Activated T-helper 2 cell treated with anti-CD3 and anti-CD28 coated beads, Interferon-gamma antibody, Interleukin-2, Interleukin-4, amounts not matched to agents 10 μg/mL and 5 μg/mL and 100 μg/mL, durations not matched to agents 14 hours and 24 hours and 36 hours (primary cell): Measurements from ENCODE around the gene NT5M. TPM values are rescaled to one million over a fixed set of nuclear protein-coding genes. Genes with fewer than 3 reads are reported as not detected.
"Not testable (repeated sequence)": the region's sequence is repeated elsewhere in the genome, so short reads cannot be mapped to it uniquely, and the experiment has no call there.

Experiments used
- DNase-seq: peaks from one replicate; pipeline ENCODE4 v3.0.0; 2021; ENCODE audit warnings: low spot score
- H3K27ac Mint-ChIP-seq: one replicate; pipeline ENCODE4 v1.8.0; 2021; ENCODE audit warnings: mixed read lengths
- H3K27me3 Mint-ChIP-seq: one replicate; pipeline ENCODE4 v1.8.0; 2021; ENCODE audit warnings: low read depth, mixed read lengths
- H3K36me3 Mint-ChIP-seq: one replicate; pipeline ENCODE4 v1.8.0; 2021; ENCODE audit warnings: low read depth, mixed read lengths
- H3K4me1 Mint-ChIP-seq: one replicate; pipeline ENCODE4 v1.8.0; 2021; ENCODE audit warnings: low read depth, mixed read lengths
- H3K4me3 Mint-ChIP-seq: one replicate; pipeline ENCODE4 v1.8.0; 2021; ENCODE audit warnings: low read depth, mild to moderate bottlenecking, moderate library complexity, mixed read lengths
- H3K9me3 Mint-ChIP-seq: one replicate; pipeline ENCODE4 v1.8.0; 2021; ENCODE audit warnings: mixed read lengths
- intact Hi-C: fragments of 100-400 bp; cut with micrococcal nuclease; formaldehyde crosslinking; loops from one replicate; pipeline ENCODE4 v1.15.1; 2023
- total RNA-seq: library from RNA; stranded (reverse); gene quantifications from 2 replicates; pipeline ENCODE4 v1.2.3, GENCODE V29; 2022

The NT5M gene
- total RNA-seq, 1 donor from 2014 or later = 8.1 TPM

DNA sequence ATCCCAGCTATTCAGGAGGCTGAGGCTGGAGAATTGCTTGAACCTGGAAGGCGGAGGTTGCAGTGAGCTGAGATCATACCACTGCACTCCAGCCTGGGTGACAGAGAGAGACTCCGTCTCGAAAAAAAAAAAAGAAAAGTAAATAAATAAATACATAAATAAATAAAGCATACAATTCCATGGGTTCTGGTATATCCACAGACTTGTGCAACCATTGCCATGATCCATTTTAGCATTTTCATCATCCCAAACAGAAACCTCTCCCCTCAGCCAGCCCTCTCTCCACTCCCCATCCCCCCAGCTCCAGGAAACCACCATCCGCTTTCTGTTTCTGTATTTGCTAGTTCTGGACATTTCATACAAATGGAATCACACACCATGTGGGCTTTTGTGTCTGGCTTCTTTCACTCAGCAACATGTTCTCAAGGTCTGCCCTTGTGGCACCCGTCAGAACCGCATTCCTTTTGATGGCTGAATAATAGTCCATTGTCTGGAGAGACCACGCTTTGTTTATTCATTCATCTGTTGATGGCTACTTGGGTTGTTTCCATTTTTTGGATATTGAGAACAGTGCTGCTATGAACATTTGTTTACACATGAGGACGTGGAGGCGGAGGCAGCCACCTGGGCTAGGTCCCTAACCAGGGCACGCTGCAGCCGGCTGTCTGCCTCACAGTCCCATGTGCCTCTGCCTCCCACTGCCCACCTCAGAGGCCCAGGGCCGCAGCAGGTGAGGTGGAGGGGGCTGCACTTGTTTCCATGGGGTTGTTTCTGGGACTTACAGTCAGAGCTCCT lies 76.2 kb downstream of the NT5M start:
- H3K9me3 Mint-ChIP-seq = no peaks in the 10 kb centered on the region
- H3K4me1 Mint-ChIP-seq = no peaks in the 10 kb centered on the region
- intact Hi-C loops = no loop called here
- no peak for DNase-seq
- H3K27me3 Mint-ChIP-seq = no peaks in the 10 kb centered on the region
- no peaks in the 10 kb centered on the region for H3K36me3 Mint-ChIP-seq
- H3K27ac Mint-ChIP-seq = no peak overlapping the region
- H3K4me3 Mint-ChIP-seq = no peak overlapping the region

DNA sequence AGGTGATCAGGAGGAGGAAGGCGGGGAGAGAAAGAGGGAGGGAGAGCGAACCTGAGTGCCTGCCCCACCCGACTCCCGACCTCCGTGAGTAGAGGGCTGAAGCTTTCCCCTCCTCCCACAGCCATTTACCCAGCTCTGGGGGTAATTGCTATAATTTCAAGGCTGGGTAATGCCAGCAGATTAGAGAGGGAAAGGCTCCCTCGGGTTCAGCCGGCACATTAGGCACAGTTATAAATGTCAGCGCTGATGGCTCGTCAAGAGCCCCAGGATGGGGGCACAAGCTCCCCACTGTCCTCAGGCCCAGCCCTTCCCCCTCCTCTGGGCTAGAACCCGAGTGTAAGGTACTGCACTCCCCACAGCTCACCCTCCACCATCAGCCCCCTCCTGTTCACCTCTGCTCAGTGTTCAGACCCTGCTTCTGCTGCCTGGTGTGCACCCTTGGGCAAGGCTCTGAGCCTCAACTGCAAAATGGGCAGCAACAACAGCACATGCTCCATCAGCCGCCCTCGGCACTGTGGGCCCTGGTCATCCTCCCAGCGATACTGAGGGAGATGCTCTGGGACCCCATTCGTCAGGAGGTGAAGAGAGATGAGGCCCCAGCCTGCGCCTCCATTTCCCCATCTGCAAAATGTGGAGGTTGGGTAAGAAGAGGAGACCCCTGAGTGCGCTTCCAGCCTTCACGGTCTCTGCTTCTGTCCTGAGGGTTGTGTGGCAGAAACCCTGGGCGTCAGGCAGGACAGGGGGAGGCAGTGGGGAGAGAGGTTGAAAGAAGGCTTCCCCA lies 77.2 kb downstream of the NT5M start:
- no peaks in the 10 kb centered on the region for H3K9me3 Mint-ChIP-seq
- no peak overlapping the region for H3K27ac Mint-ChIP-seq
- intact Hi-C loops = no loop called here
- H3K4me3 Mint-ChIP-seq = no peak overlapping the region
- no peaks in the 10 kb centered on the region for H3K36me3 Mint-ChIP-seq
- no peaks in the 10 kb centered on the region for H3K4me1 Mint-ChIP-seq
- H3K27me3 Mint-ChIP-seq = no peaks in the 10 kb centered on the region
- no peak for DNase-seq

DNA sequence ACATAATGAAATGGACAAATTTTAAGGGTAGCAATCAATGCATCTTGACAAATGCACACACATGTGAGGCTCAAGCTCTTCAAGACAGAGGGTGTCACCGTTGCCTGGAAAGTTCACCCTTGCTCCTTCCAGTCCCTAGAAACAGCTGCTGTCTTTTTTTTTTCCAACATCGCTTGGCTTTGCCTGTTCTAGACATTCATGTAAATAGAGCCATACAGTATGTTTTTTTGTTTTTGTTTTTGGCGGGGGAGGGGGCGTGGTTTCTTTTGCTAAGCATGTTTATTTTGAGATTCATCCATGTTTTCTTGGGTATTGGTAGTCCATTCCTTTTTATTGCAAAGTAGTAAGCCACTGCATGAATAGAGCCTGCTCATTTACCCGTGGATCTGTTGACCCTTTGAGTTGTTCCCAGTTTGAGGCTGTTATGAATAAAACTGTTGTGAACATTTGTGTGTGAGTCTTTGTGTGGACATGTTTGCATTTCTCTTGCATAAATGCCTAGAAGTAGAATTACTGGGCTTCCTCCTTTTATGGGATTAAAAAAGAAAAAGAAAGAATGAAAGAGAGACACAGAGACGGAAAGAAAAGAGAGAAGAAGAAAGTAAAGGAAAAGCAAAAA lies 78.4 kb downstream of the NT5M start:
- H3K4me3 Mint-ChIP-seq = no peak overlapping the region
- intact Hi-C loops = no loop called here
- H3K27ac Mint-ChIP-seq = no peak overlapping the region
- H3K9me3 Mint-ChIP-seq = no peaks in the 10 kb centered on the region
- H3K36me3 Mint-ChIP-seq = no peaks in the 10 kb centered on the region
- DNase-seq = no peak
- no peaks in the 10 kb centered on the region for H3K27me3 Mint-ChIP-seq
- no peaks in the 10 kb centered on the region for H3K4me1 Mint-ChIP-seq

DNA sequence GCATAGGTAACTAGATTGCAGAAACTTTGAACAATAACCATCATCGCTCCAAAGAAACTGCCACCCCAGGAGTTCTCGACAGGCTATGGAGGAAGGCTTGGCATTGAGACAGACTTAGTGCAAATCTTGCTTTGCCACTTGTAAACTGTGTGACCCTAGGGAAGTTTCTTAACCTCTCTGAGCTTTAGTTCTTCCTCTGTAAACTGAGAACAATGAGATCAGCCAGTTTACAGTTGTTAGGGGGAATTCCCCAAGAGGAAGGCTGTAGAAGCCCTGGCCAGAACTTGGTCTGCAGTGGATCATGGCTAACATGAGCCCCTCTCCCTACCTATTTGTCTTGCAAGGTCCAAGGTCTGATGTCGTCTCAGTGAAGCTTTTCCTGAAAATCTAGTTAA lies 78.9 kb downstream of the NT5M start:
- H3K27me3 Mint-ChIP-seq = no peaks in the 10 kb centered on the region
- H3K4me1 Mint-ChIP-seq = no peaks in the 10 kb centered on the region
- H3K36me3 Mint-ChIP-seq = no peaks in the 10 kb centered on the region
- DNase-seq = no peak
- no peak overlapping the region for H3K4me3 Mint-ChIP-seq
- H3K27ac Mint-ChIP-seq = no peak overlapping the region
- H3K9me3 Mint-ChIP-seq = no peaks in the 10 kb centered on the region
- intact Hi-C loops = no loop called here

DNA sequence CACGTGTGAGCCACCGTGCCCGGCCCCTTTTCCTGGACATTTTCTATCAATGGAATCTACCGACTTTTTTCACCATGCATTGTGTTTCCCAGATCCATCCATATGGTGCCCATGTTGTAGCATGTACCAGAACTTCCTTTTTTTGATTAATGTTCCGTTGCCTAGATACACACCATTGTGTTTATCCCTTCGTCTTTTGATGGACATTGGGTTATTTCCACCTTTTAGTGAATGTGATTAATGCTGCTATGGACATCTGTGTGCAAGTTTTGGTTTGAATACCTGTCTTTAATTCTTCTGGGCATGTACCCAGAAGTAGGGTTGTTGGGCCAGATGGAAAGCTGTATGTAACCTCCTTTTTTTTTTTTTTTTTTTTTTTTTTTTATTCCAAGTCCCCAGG lies 79.8 kb downstream of the NT5M start:
- H3K36me3 Mint-ChIP-seq = no peaks in the 10 kb centered on the region
- H3K27ac Mint-ChIP-seq = no peak overlapping the region
- H3K9me3 Mint-ChIP-seq = no peaks in the 10 kb centered on the region
- no peaks in the 10 kb centered on the region for H3K27me3 Mint-ChIP-seq
- no peak overlapping the region for H3K4me3 Mint-ChIP-seq
- intact Hi-C loops = no loop called here
- no peaks in the 10 kb centered on the region for H3K4me1 Mint-ChIP-seq
- no peak for DNase-seq

DNA sequence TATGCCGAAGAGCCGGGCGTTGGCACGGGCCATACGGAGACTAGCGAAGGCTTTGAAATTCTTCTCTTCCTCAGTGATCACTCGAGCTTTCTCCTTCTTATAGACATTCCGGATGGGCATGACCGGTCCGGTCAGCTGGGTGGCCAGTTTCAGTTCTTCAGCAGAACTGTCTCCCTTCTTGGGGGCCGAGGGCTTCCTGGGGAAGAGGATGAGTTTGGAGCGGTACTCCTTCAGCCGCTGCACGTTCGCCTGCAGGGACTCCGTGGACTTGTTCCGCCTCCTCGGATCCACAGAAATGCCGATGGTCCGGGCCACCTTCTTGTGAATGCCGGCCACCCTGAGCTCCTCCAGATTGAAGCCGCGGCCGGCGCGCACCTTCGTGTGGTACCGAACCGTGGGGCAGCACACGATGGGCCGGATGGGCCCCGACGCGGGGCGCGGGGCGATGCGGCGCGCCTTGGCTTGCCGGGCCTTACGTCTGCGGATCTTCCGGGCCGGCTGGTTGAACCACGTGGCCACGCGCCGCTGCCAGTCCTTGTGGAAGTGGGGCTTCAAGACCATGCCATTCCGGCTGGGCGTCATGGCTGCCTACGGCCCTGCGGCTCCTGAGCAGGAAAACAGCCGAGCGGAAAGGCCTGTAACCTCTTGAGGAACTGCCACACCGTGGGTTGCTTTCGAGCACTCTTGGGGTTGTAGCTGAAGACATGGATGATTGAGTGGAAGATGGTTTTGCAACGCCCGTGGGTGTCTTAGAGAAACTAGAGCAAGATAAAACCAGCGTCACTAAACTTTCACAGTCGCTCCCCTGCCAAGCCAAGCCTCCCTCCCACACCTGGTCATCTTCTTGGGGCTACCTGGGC lies 80.5 kb downstream of the NT5M start:
- H3K4me1 Mint-ChIP-seq, H3K4me3 Mint-ChIP-seq, H3K27me3 Mint-ChIP-seq, H3K36me3 Mint-ChIP-seq, intact Hi-C loops, H3K27ac Mint-ChIP-seq, DNase-seq, H3K9me3 Mint-ChIP-seq: not testable (repeated sequence)

DNA sequence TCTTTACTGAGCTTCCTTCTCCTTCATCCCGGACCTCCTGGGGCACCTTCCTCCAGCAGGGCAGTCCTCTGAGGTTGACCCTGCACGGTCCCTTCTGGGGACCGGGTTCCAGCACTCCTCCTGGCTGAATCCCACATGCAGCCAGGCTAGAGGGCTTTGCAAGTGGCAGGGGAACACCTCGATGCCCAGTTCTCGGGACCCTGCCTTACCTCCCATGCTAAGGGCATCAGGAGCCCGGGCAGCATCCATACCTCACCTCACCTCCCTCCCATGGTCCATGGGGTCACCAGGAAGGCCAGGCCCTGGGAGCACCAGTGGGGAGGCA lies 81.1 kb downstream of the NT5M start:
- intact Hi-C loops = no loop called here
- DNase-seq = no peak
- Mint-ChIP-seq H3K27ac (no peak overlapping the region), H3K4me3 (no peak overlapping the region), H3K4me1 (no peaks in the 10 kb centered on the region), H3K36me3 (no peaks in the 10 kb centered on the region), H3K27me3 (no peaks in the 10 kb centered on the region), H3K9me3 (no peaks in the 10 kb centered on the region)

DNA sequence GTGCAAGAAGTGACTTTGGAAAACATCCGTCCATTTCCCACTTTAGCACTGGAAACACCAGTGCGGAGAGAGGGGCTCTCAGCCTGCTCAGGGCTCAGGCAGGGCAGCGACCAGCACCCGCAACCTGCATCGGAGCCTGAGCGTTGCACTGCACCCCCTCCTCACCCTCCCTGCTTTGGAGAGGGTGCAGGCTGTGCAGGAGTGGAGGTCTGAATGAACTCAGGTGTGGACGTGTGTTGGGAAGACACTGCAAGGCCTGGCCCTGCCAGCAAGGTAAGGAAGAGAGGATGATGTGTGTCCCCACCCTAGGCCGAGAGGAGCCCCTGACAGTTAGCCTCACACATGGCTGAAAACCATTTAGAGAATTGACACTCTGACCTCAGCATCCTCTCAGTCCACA lies 81.8 kb downstream of the NT5M start:
- no peak for DNase-seq

DNA sequence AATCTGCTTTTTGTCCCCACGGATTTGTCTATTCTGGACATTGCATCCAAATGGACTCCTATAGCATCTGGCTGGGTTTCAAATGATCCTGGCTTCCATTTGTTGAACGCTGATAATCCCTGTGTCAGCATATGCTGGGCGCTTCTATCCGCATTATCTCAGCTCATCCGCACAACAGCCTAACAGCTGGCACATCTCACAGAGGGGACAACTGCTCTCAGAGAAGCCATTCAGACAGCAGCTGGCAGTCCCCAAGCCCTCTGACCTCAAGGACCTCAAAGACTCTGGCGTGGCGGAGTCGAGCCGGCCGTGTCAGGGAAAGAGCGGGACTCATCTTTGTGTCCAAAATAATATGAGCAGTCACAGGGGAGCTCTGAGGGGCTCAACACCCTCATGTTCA lies 82.3 kb downstream of the NT5M start:
- Mint-ChIP-seq H3K36me3 (no peaks in the 10 kb centered on the region), H3K4me3 (no peak overlapping the region), H3K9me3 (no peaks in the 10 kb centered on the region), H3K27me3 (peaks cover 4% of the 10 kb centered on the region), H3K27ac (no peak overlapping the region), H3K4me1 (peaks cover 2% of the 10 kb centered on the region)
- DNase-seq = no peak
- intact Hi-C loops = no loop called here

More for the DNA sequence above, 81.8 kb downstream of the NT5M start:
- Mint-ChIP-seq H3K27ac (no peak overlapping the region), H3K9me3 (no peaks in the 10 kb centered on the region), H3K36me3 (no peaks in the 10 kb centered on the region), H3K4me3 (no peak overlapping the region), H3K27me3 (peaks cover 2% of the 10 kb centered on the region), H3K4me1 (no peaks in the 10 kb centered on the region)
- intact Hi-C loops = no loop called here

DNA sequence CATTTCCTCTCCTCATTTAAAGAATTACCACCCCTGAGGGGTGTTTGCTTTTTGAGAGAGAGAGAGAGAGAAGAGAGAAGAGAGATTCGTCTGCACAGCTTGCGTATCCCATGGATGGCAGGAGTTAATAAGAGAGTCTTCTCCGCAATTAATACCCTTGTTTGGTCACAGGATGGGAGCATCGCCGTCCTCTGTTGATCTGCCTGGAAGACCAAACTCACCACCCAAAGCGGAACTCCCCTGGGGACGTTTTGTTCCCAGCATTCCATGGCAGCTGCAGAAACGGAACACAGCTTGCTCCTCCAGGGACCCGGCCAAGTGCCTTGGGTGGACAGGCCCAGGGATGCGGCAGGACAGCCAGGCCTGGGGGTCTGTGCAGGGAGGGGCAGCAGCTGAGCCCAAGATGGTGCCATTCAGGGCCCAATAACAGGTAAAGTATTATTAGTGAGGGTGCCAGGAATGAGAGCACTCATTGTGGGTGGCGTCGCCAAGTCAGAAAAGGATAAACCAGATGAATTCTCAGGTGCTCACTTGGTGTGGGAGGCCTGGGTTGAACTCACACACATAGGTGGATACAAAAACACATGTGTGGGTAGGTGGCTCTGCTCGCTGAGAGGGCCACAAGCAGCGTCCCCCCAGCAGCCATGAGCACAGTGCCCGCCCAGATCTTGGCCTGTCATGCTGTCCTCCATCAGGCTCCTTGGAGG lies 83.1 kb downstream of the NT5M start:
- Mint-ChIP-seq H3K4me1 (peaks cover 2% of the 10 kb centered on the region), H3K36me3 (no peaks in the 10 kb centered on the region), H3K9me3 (no peaks in the 10 kb centered on the region), H3K27ac (no peak overlapping the region), H3K27me3 (peaks cover 4% of the 10 kb centered on the region), H3K4me3 (no peak overlapping the region)
- intact Hi-C loops = no loop called here
- DNase-seq = no peak

DNA sequence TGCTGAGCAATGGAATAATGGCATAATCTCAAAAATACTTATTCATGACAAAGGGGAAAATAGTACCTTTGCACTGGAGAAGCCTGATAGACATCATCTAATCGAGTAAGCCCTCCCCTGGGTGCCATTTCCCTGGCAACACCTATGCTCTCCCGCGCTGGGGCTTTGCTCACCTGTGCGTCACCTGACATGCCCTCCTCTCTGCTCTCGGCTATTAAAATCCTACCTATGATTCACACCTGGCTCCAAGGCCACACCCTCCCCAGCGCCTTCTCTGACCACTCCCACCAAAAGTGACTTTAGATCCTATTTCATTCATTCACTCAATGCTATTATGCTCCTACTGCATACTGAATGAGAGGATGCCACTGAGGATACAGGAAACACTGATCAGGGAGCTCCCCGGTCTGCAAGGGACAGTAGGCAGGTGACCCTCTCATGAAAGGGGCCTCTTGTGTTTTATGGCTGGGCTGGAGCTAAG lies 83.9 kb downstream of the NT5M start:
- H3K36me3 Mint-ChIP-seq = no peaks in the 10 kb centered on the region
- H3K27ac Mint-ChIP-seq = no peak overlapping the region
- no peak overlapping the region for H3K4me3 Mint-ChIP-seq
- H3K27me3 Mint-ChIP-seq = peaks cover 9% of the 10 kb centered on the region
- DNase-seq = no peak
- intact Hi-C loops = no loop called here
- H3K4me1 Mint-ChIP-seq = peaks cover 10% of the 10 kb centered on the region
- no peaks in the 10 kb centered on the region for H3K9me3 Mint-ChIP-seq
